ENCODE results near the gene RBM8A. TPM values are rescaled to one million over a fixed set of nuclear protein-coding genes. Genes with fewer than 3 reads are reported as not detected.

RBM8A gene
- total RNA-seq, 1 donor from 2014 or later: 192 TPM

DNA sequence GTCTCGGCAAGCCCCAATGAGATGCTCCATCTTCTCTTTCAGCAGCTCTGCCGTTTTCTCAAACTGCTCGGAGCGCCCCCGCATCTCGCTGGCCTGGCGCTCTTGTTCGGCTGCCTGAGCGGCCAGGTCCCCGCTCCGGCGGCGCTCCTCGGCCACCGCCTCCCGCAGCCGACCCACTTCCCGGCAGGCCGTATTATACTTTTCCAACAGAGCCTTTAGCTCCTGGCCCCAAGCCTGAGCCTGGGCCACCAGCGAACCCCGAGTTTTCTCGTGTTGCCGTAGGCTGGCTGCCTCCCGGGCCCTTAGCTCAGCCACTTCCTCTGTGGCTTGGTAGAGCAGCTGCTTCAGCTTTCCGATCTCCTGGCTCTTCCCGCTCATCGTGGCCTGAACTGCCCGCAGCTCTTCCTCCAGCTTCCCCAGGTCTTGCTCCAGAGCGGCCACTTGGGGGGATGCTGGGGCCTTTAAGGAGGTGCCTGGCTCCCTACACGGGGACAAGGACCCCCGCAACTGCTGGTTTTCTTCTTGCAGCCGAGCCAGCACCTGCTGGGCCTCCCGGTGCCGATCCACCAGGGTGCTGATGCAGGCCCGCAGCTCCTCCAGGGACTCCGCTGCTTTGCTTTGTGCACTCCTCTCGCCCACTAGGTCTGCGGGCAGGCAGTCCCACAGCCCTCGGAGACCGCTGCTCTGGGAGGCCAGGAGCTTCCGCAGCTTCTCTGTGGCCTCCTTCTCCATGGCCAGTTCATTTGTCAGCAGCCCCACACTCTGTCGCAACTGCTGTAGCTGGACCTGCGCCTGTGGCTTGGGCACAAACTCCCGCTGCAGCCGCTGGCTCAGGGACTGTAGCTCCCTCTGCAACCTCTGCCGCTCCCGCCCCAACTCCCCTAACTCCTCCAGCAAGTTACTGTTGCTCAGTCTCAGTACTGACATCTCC, 55.0 kb downstream of the RBM8A start:
- peak; percentile 47 for DNase-seq

Other genes with a start within 250 kb of the RBM8A start
- gene PDZK1, start 220.1 kb downstream of the RBM8A start, total RNA-seq: 0.33 and 0.34 TPM in 2 replicates
- gene CD160, start 208.0 kb downstream of the RBM8A start, total RNA-seq: not detected in 2 replicates
- 13.9 and 15.3 TPM in 2 replicates for gene RNF115, start 103.4 kb downstream of the RBM8A start, total RNA-seq
- 27.5 and 29.3 TPM in 2 replicates for gene POLR3C, start 103.3 kb downstream of the RBM8A start, total RNA-seq
- gene NUDT17, start 81.9 kb downstream of the RBM8A start, total RNA-seq: 2.4 TPM in 2 replicates
- 6.1 and 10.7 TPM in 2 replicates for gene PIAS3, start 68.4 kb downstream of the RBM8A start, total RNA-seq
- 0.09 and 0.17 TPM in 2 replicates for gene ANKRD35, start 41.6 kb downstream of the RBM8A start, total RNA-seq
- 3.9 and 4.6 TPM in 2 replicates for gene ITGA10, start 17.4 kb downstream of the RBM8A start, total RNA-seq
- gene PEX11B, start 8.8 kb downstream of the RBM8A start, total RNA-seq: 34.0 and 41.4 TPM in 2 replicates
- 21.1 and 29.7 TPM in 2 replicates for gene LIX1L, start 30.5 kb upstream of the RBM8A start, total RNA-seq
- under 0.01 TPM in 2 replicates for gene ANKRD34A, start 37.1 kb upstream of the RBM8A start, total RNA-seq
- gene POLR3GL, start 37.2 kb upstream of the RBM8A start, total RNA-seq: 17.1 and 17.2 TPM in 2 replicates
- gene TXNIP, start 69.1 kb upstream of the RBM8A start, total RNA-seq: 108 and 151 TPM in 2 replicates
- not detected in 2 replicates for gene HJV, start 94.3 kb upstream of the RBM8A start, total RNA-seq
- gene NBPF10, start 217.3 kb upstream of the RBM8A start, total RNA-seq: 0.28 and 0.34 TPM in 2 replicates

Data from dermis blood vessel endothelial cell (primary cell).